Urinary bladder (tissue), 4 donors: ENCODE results near the gene FSTL4. TPM values are rescaled to one million over a fixed set of nuclear protein-coding genes. Genes with fewer than 3 reads are reported as not detected.

ENCODE experiments used
- DNase-seq: peaks from one replicate; pipeline ENCODE4 v3.0.0-alpha.2; 2015; ENCODE audit errors: extremely low spot score
- H3K27ac ChIP-seq: one replicate; pipeline ENCODE4 v1.5.1; 2013; ENCODE audit warnings: low read depth, mild to moderate bottlenecking, moderate library complexity
- H3K36me3 ChIP-seq: one replicate; pipeline ENCODE4 v1.6.1; 2013; ENCODE audit warnings: mild to moderate bottlenecking, moderate library complexity; ENCODE audit not compliant: insufficient read depth
- H3K4me1 ChIP-seq: one replicate; pipeline ENCODE4 v1.6.1; 2013; ENCODE audit warnings: mild to moderate bottlenecking, moderate library complexity; ENCODE audit not compliant: insufficient read depth
- H3K4me3 ChIP-seq: one replicate; pipeline ENCODE4 v1.5.1; 2013; ENCODE audit warnings: low read depth, low read length
- WGBS: extraction: QIAGEN DNeasy Blood & Tissue Kit; methylation state at CpG from one replicate; pipeline ENCODE4 v1.1.7; 2013; 5-methylcytosine and 5-hydroxymethylcytosine counted together
- polyA plus RNA-seq: library from polyadenylated mRNA; stranded (reverse); fragments of 200-250 nt; gene quantifications from one replicate; pipeline ENCODE4 v1.2.3, GENCODE V29; 2013
- total RNA-seq: library from RNA; depleted of rRNA; stranded (reverse); fragments of >200 nt; gene quantifications from one replicate; pipeline ENCODE4 v1.2.3, GENCODE V29; 2014
- donor health status: healthy with polysubstance abuse.
- donor health status: healthy.

The FSTL4 gene
- total and polyA plus RNA-seq, 2 donors, result 4.0 to 7.5 TPM

DNA sequence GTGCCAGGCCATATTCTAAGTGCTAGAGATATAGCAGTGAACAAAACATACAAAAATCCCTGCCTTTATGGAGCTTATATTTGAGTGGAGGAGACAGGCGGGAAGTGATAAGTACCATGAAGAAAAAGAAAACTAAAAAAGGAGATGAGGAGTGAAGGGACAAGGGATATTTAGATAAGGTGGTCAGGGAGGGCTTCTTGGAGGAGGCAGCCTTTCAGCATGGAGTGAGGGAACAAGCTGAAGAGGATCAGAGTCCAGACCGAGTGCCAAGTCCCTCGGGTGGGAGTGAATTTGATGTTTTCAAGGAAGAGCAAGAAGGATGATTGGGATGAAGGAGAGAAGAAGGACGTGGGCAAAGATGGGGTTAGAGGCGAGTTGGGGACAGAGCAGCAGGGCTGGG, 190.5 kb downstream of the FSTL4 start:
- Histone ChIP-seq H3K36me3 (no peaks in the 10 kb centered on the region), H3K4me1 (no peaks in the 10 kb centered on the region), H3K4me3 (no peak overlapping the region), H3K27ac (no peak overlapping the region)
- 72% methylated on average over 5 of the region's 5 CpGs for WGBS
- DNase-seq, result no peak

DNA sequence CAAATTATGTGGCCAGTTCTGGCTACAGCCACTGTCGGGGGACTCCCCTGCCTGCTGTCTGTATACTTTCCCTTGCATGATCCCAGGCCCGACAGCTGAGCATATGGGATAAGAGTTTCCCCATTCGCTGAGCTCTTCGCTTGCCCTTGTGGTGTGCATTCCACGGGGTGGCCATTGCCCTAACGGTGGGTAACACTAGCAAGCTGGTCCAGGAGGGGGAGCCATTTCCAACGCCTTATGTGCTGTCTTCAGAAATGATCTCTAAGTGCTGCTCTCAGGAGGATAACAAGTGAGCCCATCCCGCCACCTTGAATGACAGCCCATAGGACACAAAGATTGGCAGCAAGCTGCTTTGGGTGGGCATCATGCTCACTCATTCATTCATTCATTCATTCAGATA, 190.9 kb downstream of the FSTL4 start:
- no peak for DNase-seq
- Histone ChIP-seq H3K36me3 (no peaks in the 10 kb centered on the region), H3K4me3 (no peak overlapping the region), H3K27ac (no peak overlapping the region), H3K4me1 (no peaks in the 10 kb centered on the region)
- 61% methylated on average over 8 of the region's 8 CpGs for WGBS

DNA sequence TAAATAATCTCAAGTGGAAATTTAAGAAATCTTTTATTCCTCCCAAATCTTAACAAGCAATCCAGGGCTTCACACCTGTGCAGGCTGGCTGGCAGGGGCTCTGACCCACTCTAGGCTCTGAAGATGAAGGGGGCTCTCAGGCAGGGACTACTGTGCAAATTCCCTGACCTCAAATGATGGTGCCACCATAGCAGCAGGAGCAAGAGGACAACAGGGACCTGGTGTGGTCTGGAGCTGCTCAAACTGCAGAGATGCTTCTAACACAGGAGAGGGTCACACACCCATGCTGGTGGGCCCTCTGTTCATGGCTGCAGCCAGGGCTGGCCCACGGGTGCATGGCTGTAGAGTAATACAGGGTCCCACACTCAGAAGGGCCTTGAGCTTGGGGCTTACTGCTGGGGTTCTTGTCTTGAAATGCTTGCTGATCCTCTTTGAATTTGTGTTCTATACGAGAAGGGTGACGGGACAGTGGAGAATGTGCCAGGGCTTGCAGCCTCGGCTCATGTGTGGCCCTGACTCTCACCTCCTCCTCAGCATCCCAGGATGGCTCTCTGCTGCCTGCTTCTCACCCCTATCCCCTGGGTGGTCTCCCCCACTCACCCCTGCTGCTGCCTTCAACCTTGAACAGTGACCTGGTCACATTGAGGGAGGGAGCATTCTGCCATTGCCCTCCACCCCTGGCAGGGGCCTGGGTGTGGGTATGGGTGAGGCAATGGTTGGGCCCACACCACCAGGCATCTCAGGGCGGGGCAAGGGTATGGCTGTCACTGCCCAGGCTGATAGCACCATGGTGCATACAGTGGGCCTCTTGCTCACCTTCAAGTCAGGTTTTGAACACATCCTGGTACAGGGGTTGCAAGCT, 191.7 kb downstream of the FSTL4 start:
- Histone ChIP-seq H3K27ac (no peak overlapping the region), H3K36me3 (no peaks in the 10 kb centered on the region), H3K4me1 (no peaks in the 10 kb centered on the region), H3K4me3 (no peak overlapping the region)
- 88% methylated on average over 5 of the region's 5 CpGs for WGBS
- no peak for DNase-seq

- WGBS, result 92% methylated on average over 5 of the region's 5 CpGs
- Histone ChIP-seq H3K27ac (no peak overlapping the region), H3K4me3 (no peak overlapping the region), H3K4me1 (no peaks in the 10 kb centered on the region), H3K36me3 (no peaks in the 10 kb centered on the region)
- no peak for DNase-seq
Measured at GRCh38 chr5:133415906-133416305, 196.4 kb downstream of the FSTL4 start.

- DNase-seq, result no peak
- no peak overlapping the region for H3K27ac ChIP-seq
- WGBS, result 85% methylated on average over 5 of the region's 5 CpGs
- no peak overlapping the region for H3K4me3 ChIP-seq
- H3K4me1 ChIP-seq, result no peaks in the 10 kb centered on the region
- H3K36me3 ChIP-seq, result no peaks in the 10 kb centered on the region
Measured at GRCh38 chr5:133415506-133415905, 196.8 kb downstream of the FSTL4 start.

GRCh38 chr5:133412661-133413060, 199.7 kb downstream of the FSTL4 start:
- H3K36me3 ChIP-seq, result no peaks in the 10 kb centered on the region
- no peak for DNase-seq
- no peak overlapping the region for H3K27ac ChIP-seq
- 66% methylated on average over 2 of the region's 2 CpGs for WGBS
- no peak overlapping the region for H3K4me3 ChIP-seq
- no peaks in the 10 kb centered on the region for H3K4me1 ChIP-seq

DNA sequence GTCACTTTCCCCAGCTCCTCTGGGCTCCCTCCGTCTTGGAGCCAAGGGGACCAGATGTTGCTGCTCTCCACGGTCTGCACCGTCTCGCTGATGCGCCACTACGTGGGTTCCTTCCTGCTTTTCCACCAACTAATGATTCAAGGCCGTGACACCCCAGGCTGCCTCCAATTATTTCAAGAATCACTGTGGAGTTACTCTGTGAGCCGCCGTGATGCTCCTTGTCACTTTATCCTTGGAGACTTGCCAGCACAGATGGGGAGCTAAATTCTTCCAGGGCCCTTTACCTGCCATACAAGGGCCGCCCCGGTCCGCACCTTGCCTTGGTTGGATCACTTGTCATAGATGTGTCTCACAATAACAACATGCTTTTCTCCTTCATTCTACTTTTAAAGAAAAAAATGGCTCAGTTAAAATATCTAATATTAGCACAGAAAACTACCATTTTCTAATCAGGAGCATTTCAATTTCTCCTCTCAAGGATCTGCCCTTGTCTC, 202.0 kb downstream of the FSTL4 start:
- DNase-seq, result no peak
- H3K36me3 ChIP-seq, result no peaks in the 10 kb centered on the region
- H3K4me1 ChIP-seq, result no peaks in the 10 kb centered on the region
- H3K4me3 ChIP-seq, result no peak overlapping the region
- 80% methylated on average over 12 of the region's 12 CpGs for WGBS
- H3K27ac ChIP-seq, result no peak overlapping the region

GRCh38 chr5:133409210-133409674, 203.1 kb downstream of the FSTL4 start:
- WGBS, result 94% methylated on average over 6 of the region's 6 CpGs
- no peak overlapping the region for H3K27ac ChIP-seq

DNA sequence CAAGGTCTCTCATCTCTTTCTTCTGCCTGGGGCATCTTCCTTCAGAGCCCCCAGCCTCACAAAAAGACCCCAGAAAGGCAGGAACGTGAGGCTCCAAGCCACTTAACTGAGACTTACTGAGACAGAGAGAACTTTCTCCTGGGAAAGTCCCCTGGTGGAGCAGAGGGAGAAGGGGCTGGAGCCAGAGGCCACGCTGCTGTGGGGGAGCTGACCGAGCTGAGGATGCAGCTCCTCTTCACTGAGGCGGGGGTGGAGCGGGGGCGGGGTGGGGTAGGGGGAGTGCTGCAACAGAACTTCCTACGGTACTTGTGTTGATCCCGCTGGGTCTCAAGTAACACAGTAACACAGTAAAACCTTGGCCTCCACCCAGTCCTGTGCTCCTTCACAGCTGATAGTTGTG, 204.0 kb downstream of the FSTL4 start:
- no peak overlapping the region for H3K27ac ChIP-seq
- 55% methylated on average over 8 of the region's 8 CpGs for WGBS
- no peak for DNase-seq
- H3K4me3 ChIP-seq, result no peak overlapping the region
- no peaks in the 10 kb centered on the region for H3K4me1 ChIP-seq
- no peaks in the 10 kb centered on the region for H3K36me3 ChIP-seq

More at GRCh38 chr5:133409210-133409674, 203.1 kb downstream of the FSTL4 start:
- DNase-seq, result no peak
- Histone ChIP-seq H3K4me1 (no peaks in the 10 kb centered on the region), H3K36me3 (no peaks in the 10 kb centered on the region), H3K4me3 (no peak overlapping the region)

GRCh38 chr5:133406977-133407632, 205.2 kb downstream of the FSTL4 start:
- Histone ChIP-seq H3K36me3 (no peaks in the 10 kb centered on the region), H3K27ac (no peak overlapping the region), H3K4me3 (no peak overlapping the region), H3K4me1 (no peaks in the 10 kb centered on the region)
- WGBS, result 88% methylated on average over 1 of the region's 1 CpG
- no peak for DNase-seq

DNA sequence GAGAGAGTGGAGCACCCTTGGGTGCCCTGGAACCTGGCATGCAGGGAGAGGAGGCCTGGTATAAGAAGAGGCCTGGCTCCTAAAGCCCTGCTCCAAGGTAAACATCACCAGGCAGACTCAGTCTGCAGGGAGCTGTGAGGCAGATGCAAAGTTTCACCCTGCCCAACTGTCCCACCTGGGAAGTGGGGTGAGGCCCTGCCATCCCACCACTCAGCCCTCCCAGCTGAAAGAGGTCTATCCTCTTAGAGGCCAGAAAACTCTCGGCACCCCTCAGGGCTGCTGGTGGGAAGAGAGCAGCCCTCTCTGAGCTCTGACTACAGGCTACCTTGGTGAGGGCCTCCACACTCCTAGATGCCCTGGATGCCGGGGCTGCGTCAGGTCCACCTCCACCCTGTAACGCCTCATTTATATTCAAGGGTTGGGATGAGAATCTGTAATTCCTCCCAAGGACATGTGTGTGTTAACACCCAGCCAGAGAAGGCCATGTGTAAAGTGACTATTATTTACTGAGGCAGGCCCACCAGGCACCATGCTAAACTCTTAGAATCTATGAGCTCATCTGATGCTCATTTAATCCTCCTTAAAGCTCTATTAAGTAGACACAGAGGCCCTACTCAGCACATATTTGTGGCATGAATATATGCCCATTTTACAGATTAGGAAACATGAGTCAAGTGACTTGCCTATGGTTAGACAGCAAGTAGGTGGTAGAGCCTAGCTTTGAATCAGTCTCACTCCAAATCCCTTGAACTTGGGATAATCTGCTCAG, 205.9 kb downstream of the FSTL4 start:
- H3K4me3 ChIP-seq, result no peak overlapping the region
- H3K36me3 ChIP-seq, result no peaks in the 10 kb centered on the region
- no peaks in the 10 kb centered on the region for H3K4me1 ChIP-seq
- WGBS, result 92% methylated on average over 4 of the region's 4 CpGs
- no peak overlapping the region for H3K27ac ChIP-seq
- no peak for DNase-seq

DNA sequence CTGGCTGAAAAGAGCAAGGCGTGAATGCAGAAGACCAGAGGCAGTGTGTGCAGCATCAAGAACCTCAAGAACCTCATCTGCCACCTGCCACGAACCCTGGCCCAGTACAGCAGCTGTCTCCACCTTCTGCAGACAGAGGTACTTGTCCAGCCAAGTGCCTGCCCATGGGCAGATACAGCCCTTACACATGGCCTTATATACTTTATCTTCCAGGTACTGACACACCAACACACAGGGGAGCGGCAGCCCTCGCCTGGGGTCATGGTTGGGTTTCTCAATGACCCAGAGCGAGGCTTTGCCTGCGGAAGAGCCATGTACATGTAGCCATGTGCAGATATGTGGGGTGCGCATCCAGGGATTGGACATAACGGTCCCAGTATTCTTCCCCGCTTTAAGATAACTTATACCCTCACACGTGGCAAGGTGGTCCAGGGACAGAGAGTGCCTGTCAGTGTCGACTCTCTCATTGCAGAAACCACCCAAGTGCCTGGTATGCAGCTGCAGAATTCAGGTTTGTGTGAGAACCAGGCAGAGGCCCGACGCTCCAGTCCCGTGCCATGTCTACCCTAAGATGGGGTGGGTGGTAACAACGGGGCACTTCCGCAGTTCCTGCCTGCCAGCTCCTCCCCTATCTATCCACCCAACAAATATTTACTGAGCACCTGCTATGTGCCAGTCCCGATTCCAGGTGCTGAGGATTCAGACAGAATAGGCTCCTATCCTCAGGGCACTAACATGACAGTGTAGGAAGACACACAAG, 206.9 kb downstream of the FSTL4 start:
- no peak for DNase-seq
- 94% methylated on average over 17 of the region's 17 CpGs for WGBS
- no peak overlapping the region for H3K27ac ChIP-seq
- H3K4me1 ChIP-seq, result no peaks in the 10 kb centered on the region
- H3K4me3 ChIP-seq, result no peak overlapping the region
- no peaks in the 10 kb centered on the region for H3K36me3 ChIP-seq

DNA sequence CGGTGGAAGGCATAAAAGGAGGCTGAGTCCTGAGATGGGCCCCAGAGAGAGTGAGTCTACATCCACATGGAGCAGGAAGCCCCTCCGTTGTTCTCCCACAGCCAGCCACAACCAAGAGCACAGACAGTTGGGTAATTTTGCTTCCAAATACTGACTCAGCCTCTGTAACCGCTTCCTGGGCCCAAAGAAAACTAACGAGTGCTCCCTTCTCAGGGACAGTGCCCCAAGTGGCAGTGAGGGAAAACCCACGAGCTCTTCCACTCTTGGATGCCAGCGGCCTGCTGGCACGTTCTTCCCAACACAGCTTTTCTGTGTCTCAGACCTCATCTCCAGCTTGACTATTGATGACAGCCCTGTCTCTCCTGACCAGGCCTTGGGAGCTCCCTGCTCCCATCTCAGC, 207.6 kb downstream of the FSTL4 start:
- no peaks in the 10 kb centered on the region for H3K4me1 ChIP-seq
- no peak for DNase-seq
- 78% methylated on average over 7 of the region's 7 CpGs for WGBS
- no peak overlapping the region for H3K27ac ChIP-seq
- no peak overlapping the region for H3K4me3 ChIP-seq
- no peaks in the 10 kb centered on the region for H3K36me3 ChIP-seq
